ENCODE data around the gene PGK1.

Gene PGK1

DNA sequence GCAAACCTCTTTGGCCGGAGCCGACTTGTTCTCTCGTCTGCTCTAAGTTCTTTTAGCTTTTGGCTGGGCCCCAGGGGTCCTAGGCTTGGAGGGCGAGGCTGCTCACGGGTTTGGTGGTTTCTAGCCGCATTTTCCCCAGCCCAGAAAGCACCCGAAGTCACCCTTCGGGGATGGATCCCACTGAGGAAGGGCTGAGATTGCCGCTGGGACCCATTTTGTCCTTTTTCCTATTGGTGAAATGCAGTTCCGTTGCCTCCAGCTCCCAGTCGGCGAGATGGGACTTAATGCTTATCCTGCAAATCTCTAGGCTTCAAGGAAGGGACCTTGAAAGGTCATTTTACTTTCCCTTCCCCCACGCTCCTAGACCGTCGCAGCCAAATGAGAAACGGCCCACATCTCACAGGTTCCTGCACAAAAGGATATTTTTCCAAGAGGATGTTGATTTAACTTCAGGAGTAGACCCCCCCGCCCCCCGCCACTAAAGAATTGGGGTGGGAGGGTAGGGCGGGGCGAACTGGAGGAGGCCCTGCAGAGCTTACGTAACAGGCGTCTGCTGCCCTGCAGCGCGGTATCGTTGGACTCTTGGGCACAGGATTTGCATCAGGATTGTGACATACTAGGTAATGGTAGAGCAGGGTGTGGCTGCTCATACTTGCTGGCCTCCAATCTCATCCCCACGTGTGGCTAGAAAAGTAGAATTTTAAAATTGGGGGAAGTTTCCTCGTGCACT, 564 bp downstream of the PGK1 start:
- TF ChIP-seq, protein P1, sequence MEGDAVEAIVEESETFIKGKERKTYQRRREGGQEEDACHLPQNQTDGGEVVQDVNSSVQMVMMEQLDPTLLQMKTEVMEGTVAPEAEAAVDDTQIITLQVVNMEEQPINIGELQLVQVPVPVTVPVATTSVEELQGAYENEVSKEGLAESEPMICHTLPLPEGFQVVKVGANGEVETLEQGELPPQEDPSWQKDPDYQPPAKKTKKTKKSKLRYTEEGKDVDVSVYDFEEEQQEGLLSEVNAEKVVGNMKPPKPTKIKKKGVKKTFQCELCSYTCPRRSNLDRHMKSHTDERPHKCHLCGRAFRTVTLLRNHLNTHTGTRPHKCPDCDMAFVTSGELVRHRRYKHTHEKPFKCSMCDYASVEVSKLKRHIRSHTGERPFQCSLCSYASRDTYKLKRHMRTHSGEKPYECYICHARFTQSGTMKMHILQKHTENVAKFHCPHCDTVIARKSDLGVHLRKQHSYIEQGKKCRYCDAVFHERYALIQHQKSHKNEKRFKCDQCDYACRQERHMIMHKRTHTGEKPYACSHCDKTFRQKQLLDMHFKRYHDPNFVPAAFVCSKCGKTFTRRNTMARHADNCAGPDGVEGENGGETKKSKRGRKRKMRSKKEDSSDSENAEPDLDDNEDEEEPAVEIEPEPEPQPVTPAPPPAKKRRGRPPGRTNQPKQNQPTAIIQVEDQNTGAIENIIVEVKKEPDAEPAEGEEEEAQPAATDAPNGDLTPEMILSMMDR (IDR thresholded peaks at IDR 0.05; ENCODE audit: insufficient read depth, low read depth, low read length, missing control alignments): no peak
- H3K4me3 ChIP-seq (ENCODE audit: low read depth, low read length): peak overlapping the region; percentile 97
- peak; percentile 73 for DNase-seq (ENCODE audit: low read depth)

DNA sequence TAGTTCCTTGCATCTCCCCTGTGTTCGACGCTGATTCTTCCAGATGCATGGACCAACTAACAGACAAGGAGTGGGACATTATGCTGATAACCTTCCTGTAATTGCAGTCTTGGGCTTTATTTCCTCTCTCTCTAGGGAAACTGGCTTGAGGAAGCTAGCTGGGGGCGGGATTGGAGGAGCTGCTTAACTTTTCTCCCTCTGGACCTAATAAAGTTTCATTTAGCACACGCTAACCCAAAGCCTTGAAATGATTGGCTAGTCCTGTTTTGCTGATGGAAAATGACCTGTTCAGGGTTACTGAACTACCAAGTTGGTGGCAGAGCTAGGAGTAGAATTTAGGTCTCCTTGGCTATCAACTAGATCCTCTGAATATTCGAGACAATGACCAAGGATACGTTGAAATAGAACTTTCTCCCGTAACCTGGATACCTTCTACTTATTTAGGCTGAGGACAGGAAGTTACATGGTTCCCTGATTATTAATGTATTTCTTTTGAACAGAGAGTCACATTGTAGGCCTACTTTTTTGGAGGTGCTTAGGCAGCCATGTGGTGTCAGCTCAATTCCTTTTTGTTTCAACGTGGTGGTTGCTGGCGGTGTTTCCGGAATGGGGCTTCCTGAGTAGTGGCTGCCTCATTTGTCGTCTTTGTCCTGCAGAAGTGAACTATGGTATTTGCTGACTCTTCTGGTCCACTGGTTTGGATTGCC, 2.0 kb downstream of the PGK1 start:
- TF ChIP-seq, protein P1 (IDR thresholded peaks at IDR 0.05; ENCODE audit: insufficient read depth, low read depth, low read length, missing control alignments): no peak
- peak; percentile 26 for DNase-seq (ENCODE audit: low read depth)
- H3K4me3 ChIP-seq (ENCODE audit: low read depth, low read length): peak overlapping the region; percentile 97

DNA sequence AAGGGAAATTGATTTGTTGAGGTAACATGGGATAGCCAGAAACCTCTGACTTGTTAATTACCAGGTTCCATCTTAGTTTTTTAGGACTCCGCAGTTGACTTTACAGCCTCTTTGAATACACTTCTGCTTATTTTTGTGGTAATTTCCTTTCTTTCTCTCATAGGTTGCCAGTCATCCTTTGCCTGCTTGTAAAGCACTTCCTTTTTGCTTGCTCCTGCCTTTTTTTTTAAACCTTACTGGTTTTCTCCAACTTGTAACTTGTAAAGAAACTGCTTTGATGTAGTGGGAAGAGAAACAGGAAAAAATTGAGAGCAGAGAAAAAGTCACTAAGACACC, 2.6 kb downstream of the PGK1 start:
- H3K4me3 ChIP-seq (ENCODE audit: low read depth, low read length): peak overlapping the region; percentile 97
- TF ChIP-seq, protein P1 (IDR thresholded peaks at IDR 0.05; ENCODE audit: insufficient read depth, low read depth, low read length, missing control alignments): no peak
- DNase-seq (ENCODE audit: low read depth): no peak

DNA sequence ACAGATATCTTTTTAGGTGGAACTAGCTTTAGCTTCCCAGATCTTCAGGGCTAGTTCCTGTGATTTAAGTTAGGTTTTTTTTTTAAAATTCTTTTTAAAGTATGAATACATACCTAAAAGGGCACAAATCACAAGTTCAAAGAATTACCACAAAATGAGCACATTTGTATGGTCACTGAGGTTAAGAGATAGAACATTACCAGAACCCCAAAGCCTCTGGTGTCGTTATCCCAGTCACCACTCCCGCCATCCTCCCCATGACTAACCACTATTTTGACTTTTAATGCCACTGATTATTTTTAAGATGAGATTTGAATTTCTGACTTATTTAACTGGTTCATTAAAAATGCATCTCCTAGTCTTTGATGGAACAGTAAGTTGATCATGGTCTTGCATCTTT, 5.4 kb downstream of the PGK1 start:
- H3K4me3 ChIP-seq (ENCODE audit: low read depth, low read length): peak overlapping the region; percentile 97
- DNase-seq (ENCODE audit: low read depth): no peak
- TF ChIP-seq, protein P1 (IDR thresholded peaks at IDR 0.05; ENCODE audit: insufficient read depth, low read depth, low read length, missing control alignments): no peak

DNA sequence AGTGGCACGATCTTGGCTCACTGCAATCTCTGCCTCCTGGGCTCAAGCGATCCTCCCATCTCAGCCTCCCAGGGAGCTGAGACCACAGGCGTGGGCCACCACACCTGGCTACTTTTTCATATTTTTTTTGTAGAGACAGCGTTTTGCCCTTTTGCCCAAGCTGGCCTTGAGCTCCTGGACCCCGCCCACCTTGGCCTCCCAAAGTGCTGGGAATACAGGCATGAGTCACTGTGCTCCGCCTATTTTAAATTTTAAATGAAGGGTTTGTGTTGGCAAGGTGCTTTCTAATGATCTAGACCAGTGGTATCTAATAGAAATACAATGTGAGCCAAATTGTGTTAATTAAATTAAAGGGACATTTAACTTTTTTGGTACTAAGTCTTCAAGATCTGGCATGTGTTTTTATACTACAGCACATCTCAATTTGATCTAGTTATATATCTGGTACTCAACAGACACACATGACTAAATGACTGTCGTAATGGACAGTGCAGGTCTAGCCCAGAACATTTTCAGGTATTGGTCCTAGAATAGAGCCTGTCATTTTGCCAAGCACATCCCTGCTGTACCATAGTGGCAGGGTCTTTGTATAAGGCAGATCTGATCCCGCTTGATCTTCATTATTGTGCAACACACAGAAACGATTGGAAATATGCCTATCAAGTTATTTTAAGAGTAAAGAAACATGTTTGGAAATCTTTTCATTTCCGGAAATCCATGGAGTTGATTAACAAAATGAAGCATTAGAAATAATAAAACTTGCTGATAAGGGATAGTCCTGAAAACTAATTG, 7.3 kb downstream of the PGK1 start:
- no peak overlapping the region for H3K4me3 ChIP-seq (ENCODE audit: low read depth, low read length)
- no peak for DNase-seq (ENCODE audit: low read depth)
- TF ChIP-seq, protein P1 (IDR thresholded peaks at IDR 0.05; ENCODE audit: insufficient read depth, low read depth, low read length, missing control alignments): no peak

DNA sequence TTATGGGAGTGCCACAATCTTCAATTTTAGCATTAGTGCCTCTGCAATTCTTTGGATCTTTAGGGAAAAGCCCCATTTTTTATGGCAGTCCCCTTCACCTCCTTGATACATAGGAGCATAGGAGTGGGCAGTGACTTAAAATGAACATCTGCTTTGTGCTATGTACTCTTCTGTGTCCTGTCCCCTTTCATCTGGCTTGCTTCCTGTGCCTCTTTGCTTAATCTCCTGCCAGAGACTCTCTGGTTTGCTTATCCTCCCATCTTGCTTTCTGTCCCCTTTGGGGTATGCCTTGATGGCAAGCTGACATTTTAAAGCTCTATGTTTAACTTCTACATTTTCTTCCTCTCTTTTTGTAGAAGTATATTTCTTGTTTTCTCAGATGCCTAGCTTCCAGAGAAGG, 12.3 kb downstream of the PGK1 start:
- DNase-seq (ENCODE audit: low read depth): no peak
- TF ChIP-seq, protein P1 (IDR thresholded peaks at IDR 0.05; ENCODE audit: insufficient read depth, low read depth, low read length, missing control alignments): no peak
- no peak overlapping the region for H3K4me3 ChIP-seq (ENCODE audit: low read depth, low read length)
